Measurements from ENCODE around the gene SLC4A4. TPM values are rescaled to one million over a fixed set of nuclear protein-coding genes. Genes with fewer than 3 reads are reported as not detected.

Gene SLC4A4
- total RNA-seq, 1 experiment from 2014 or later: 1.1 TPM

DNA sequence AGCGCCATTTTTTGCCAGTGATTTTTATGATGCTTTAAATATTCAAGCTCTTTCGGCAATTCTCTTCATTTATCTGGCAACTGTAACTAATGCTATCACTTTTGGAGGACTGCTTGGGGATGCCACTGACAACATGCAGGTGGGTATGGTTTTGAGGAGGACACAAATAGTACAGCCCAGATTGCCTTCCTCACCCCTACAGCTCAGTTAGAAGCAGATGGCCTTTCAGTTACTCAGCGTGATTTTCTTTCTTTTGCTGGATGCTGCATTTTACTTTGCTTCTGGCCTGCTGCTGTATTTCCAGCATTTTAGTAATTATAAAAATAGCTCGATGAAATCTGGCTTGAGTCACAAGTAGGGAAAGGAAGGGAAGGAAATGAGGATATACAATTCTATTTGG, 114.7 kb downstream of the SLC4A4 start (continued):
- TF ChIP-seq, protein P1, sequence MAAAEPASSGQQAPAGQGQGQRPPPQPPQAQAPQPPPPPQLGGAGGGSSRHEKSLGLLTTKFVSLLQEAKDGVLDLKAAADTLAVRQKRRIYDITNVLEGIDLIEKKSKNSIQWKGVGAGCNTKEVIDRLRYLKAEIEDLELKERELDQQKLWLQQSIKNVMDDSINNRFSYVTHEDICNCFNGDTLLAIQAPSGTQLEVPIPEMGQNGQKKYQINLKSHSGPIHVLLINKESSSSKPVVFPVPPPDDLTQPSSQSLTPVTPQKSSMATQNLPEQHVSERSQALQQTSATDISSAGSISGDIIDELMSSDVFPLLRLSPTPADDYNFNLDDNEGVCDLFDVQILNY (CRISPR knock-in tag; IDR thresholded peaks at IDR 0.05): no peak
- no peak for TF ChIP-seq SP1 (CRISPR knock-in tag; conservative IDR thresholded peaks at IDR 0.05)
- TF ChIP-seq SOX15 (CRISPR knock-in tag; IDR thresholded peaks at IDR 0.05): no peak
- TF ChIP-seq NR1H2 (CRISPR knock-in tag; IDR thresholded peaks at IDR 0.05): no peak
- no peak for TF ChIP-seq USF1 (CRISPR knock-in tag; IDR thresholded peaks at IDR 0.05)
- no peak for TF ChIP-seq CREB1 (CRISPR knock-in tag; IDR thresholded peaks at IDR 0.05)

- no peak for TF ChIP-seq TP53 (CRISPR knock-in tag; IDR thresholded peaks at IDR 0.05)
- no peak for TF ChIP-seq E2F1 (CRISPR knock-in tag; IDR thresholded peaks at IDR 0.05)
- TF ChIP-seq RELA (CRISPR knock-in tag; IDR thresholded peaks at IDR 0.05; ENCODE audit: borderline replicate concordance): no peak
- no peak for TF ChIP-seq ATF6 (CRISPR knock-in tag; IDR thresholded peaks at IDR 0.05)
- TF ChIP-seq ZBTB21 (CRISPR knock-in tag; IDR thresholded peaks at IDR 0.05; ENCODE audit: borderline replicate concordance): no peak
- TF ChIP-seq, protein P1 (CRISPR knock-in tag; IDR thresholded peaks at IDR 0.05): no peak
- TF ChIP-seq OVOL2 (CRISPR knock-in tag; IDR thresholded peaks at IDR 0.05; ENCODE audit: borderline replicate concordance): no peak
- TF ChIP-seq RORB (CRISPR knock-in tag; IDR thresholded peaks at IDR 0.05): no peak
- no peak for TF ChIP-seq ZNF138 (CRISPR knock-in tag; conservative IDR thresholded peaks at IDR 0.05)
- TF ChIP-seq, protein P2, sequence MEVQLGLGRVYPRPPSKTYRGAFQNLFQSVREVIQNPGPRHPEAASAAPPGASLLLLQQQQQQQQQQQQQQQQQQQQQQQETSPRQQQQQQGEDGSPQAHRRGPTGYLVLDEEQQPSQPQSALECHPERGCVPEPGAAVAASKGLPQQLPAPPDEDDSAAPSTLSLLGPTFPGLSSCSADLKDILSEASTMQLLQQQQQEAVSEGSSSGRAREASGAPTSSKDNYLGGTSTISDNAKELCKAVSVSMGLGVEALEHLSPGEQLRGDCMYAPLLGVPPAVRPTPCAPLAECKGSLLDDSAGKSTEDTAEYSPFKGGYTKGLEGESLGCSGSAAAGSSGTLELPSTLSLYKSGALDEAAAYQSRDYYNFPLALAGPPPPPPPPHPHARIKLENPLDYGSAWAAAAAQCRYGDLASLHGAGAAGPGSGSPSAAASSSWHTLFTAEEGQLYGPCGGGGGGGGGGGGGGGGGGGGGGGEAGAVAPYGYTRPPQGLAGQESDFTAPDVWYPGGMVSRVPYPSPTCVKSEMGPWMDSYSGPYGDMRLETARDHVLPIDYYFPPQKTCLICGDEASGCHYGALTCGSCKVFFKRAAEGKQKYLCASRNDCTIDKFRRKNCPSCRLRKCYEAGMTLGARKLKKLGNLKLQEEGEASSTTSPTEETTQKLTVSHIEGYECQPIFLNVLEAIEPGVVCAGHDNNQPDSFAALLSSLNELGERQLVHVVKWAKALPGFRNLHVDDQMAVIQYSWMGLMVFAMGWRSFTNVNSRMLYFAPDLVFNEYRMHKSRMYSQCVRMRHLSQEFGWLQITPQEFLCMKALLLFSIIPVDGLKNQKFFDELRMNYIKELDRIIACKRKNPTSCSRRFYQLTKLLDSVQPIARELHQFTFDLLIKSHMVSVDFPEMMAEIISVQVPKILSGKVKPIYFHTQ (CRISPR knock-in tag; IDR thresholded peaks at IDR 0.05): no peak
- no peak for TF ChIP-seq SMAD4 (CRISPR knock-in tag; IDR thresholded peaks at IDR 0.05)
- TF ChIP-seq FOXK1 (CRISPR knock-in tag; IDR thresholded peaks at IDR 0.05): no peak
- no peak for TF ChIP-seq CREM (CRISPR knock-in tag; IDR thresholded peaks at IDR 0.05)
- TF ChIP-seq NFYB (CRISPR knock-in tag; conservative IDR thresholded peaks at IDR 0.05; ENCODE audit: low read depth): no peak
- TF ChIP-seq, protein P3, sequence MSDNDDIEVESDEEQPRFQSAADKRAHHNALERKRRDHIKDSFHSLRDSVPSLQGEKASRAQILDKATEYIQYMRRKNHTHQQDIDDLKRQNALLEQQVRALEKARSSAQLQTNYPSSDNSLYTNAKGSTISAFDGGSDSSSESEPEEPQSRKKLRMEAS (CRISPR knock-in tag; IDR thresholded peaks at IDR 0.05): no peak
- no peak for TF ChIP-seq ZNF416 (CRISPR knock-in tag; IDR thresholded peaks at IDR 0.05)
- no peak for TF ChIP-seq ETV6 (CRISPR knock-in tag; IDR thresholded peaks at IDR 0.05)
- Mint-ChIP-seq H3K4me1 (peaks cover 5% of the 10 kb centered on the region), H3K27ac (no peak overlapping the region), H3K4me3 (no peak overlapping the region), H3K27me3 (ENCODE audit: low read depth) (no peaks in the 10 kb centered on the region), H3K36me3 (no peaks in the 10 kb centered on the region), H3K9me3 (no peaks in the 10 kb centered on the region)
- CTCF ChIA-PET: no interaction called here
- POLR2A ChIA-PET: no interaction called here
- ATAC-seq (no peak), DNase-seq (ENCODE audit: low spot score) (no peak)
These were observed 118.0 kb downstream of the SLC4A4 start for GRCh38 chr4:71456841-71457240.
